OCI-LY1 (cell line): ENCODE data around the gene PRMT7.

Source experiments
- H2AFZ ChIP-seq: fragments of 200-600 bp; sonication (generic), shearing (Covaris generic); 2 replicates; pipeline ENCODE4 v1.6.0; 2014; ENCODE audit warnings: antibody characterized with exemption, mild to moderate bottlenecking, low read length
- H3F3A ChIP-seq: fragments of 200-600 bp; sonication (generic), shearing (Covaris generic); 2 replicates; pipeline ENCODE4 v1.6.0; 2014; ENCODE audit warnings: mild to moderate bottlenecking, antibody characterized with exemption, low read length, moderate library complexity; ENCODE audit not compliant: insufficient read depth
- H3K27ac ChIP-seq: fragments of 200-600 bp; sonication (generic); 2 replicates; pipeline ENCODE4 v1.5.1; 2014; ENCODE audit warnings: low read length, mixed run types, mild to moderate bottlenecking, low read depth; ENCODE audit not compliant: poor library complexity, severe bottlenecking
- H3K27me3 ChIP-seq: fragments of 200-600 bp; sonication (generic); 2 replicates; pipeline ENCODE4 v1.6.0; 2014; ENCODE audit warnings: antibody characterized with exemption, mild to moderate bottlenecking, low read length, moderate library complexity; ENCODE audit not compliant: insufficient read depth
- H3K36me3 ChIP-seq: fragments of 200-600 bp; sonication (generic); 2 replicates; pipeline ENCODE4 v1.6.1; 2014; ENCODE audit warnings: mild to moderate bottlenecking, antibody characterized with exemption, low read length, moderate library complexity, mixed read lengths; ENCODE audit not compliant: insufficient read depth
- H3K4me1 ChIP-seq: fragments of 200-600 bp; sonication (generic); 2 replicates; pipeline ENCODE4 v1.5.1; 2014; ENCODE audit warnings: mild to moderate bottlenecking, low read length, moderate library complexity; ENCODE audit not compliant: insufficient read depth, severe bottlenecking
- H3K4me2 ChIP-seq: fragments of 200-600 bp; sonication (generic), shearing (Covaris generic); 2 replicates; pipeline ENCODE4 v1.6.1; 2014; ENCODE audit warnings: low read length
- H3K4me3 ChIP-seq: fragments of 200-600 bp; sonication (generic); 2 replicates; pipeline ENCODE4 v1.5.1; 2014; ENCODE audit warnings: low read length, low read depth, mild to moderate bottlenecking, mixed read lengths; ENCODE audit not compliant: poor library complexity, severe bottlenecking
- H3K79me2 ChIP-seq: fragments of 200-600 bp; shearing (Covaris generic); 2 replicates; pipeline ENCODE4 v1.6.1; 2016; ENCODE audit warnings: mixed run types, low read length, mixed read lengths; ENCODE audit not compliant: insufficient read depth
- H3K9ac ChIP-seq: fragments of 200-600 bp; sonication (generic), shearing (Covaris generic); 2 replicates; pipeline ENCODE4 v1.6.1; 2014; ENCODE audit warnings: mild to moderate bottlenecking, low read length, mixed read lengths
- H3K9me2 ChIP-seq: fragments of 200-600 bp; sonication (generic), shearing (Covaris generic); 2 replicates; pipeline ENCODE4 v1.6.1; 2014; ENCODE audit warnings: low read depth, mild to moderate bottlenecking, low read length, mixed read lengths
- H3K9me3 ChIP-seq: fragments of 200-600 bp; shearing (Covaris generic); 2 replicates; pipeline ENCODE4 v1.6.1; 2014; ENCODE audit warnings: low read length, mixed read lengths
- H4K20me1 ChIP-seq: fragments of 200-600 bp; sonication (generic), shearing (Covaris generic); 2 replicates; pipeline ENCODE4 v1.6.0; 2016; ENCODE audit warnings: mild to moderate bottlenecking, low read length; ENCODE audit not compliant: insufficient read depth
- CTCF ChIP-seq: fragments of 200-600 bp; sonication (generic), shearing (Covaris generic); IDR thresholded peaks from 2 replicates; pipeline ENCODE4 v1.5.1; 2017; ENCODE audit warnings: mild to moderate bottlenecking, antibody characterized with exemption, low read length, moderate library complexity, mixed read lengths
- EZH2 ChIP-seq: fragments of 200-600 bp; sonication (generic), shearing (Covaris generic); IDR thresholded peaks from 2 replicates; pipeline ENCODE4 v1.8.0; 2017; ENCODE audit warnings: borderline replicate concordance, mixed run types, mild to moderate bottlenecking, antibody characterized with exemption, low read length, moderate library complexity, mixed read lengths

Gene PRMT7

GRCh38 chr16:68367891-68368290, 57.1 kb downstream of the PRMT7 start:
- Histone ChIP-seq H3K27me3 (peaks cover 17% of the 10 kb centered on the region), H3K36me3 (no peaks in the 10 kb centered on the region), H3K9me2 (no peaks in the 10 kb centered on the region), H3K9ac (no peak overlapping the region), H3K27ac (no peak overlapping the region), H3K9me3 (no peaks in the 10 kb centered on the region), H2AFZ (no peak overlapping the region), H3K4me1 (peaks cover 10% of the 10 kb centered on the region), H3K4me3 (no peak overlapping the region), H3F3A (no peaks in the 10 kb centered on the region), H4K20me1 (no peaks in the 10 kb centered on the region), H3K4me2 (no peak overlapping the region), H3K79me2 (no peaks in the 10 kb centered on the region)
- TF ChIP-seq CTCF (no peak), EZH2 (no peak)

- Histone ChIP-seq H3K9ac (no peak overlapping the region), H3K9me3 (no peaks in the 10 kb centered on the region), H3K9me2 (no peaks in the 10 kb centered on the region)
These were observed 57.6 kb downstream of the PRMT7 start for GRCh38 chr16:68368301-68368888.

GRCh38 chr16:68369168-68369567, 58.3 kb downstream of the PRMT7 start:
- no peaks in the 10 kb centered on the region for H3K79me2 ChIP-seq
- TF ChIP-seq CTCF (no peak), EZH2 (no peak)
- no peak overlapping the region for H3K4me2 ChIP-seq
- H3K27ac ChIP-seq, result no peak overlapping the region
- H3K9me3 ChIP-seq, result no peaks in the 10 kb centered on the region
- no peak overlapping the region for H2AFZ ChIP-seq
- H3K4me1 ChIP-seq, result peaks cover 10% of the 10 kb centered on the region
- no peaks in the 10 kb centered on the region for H3F3A ChIP-seq
- H3K36me3 ChIP-seq, result no peaks in the 10 kb centered on the region
- no peaks in the 10 kb centered on the region for H4K20me1 ChIP-seq
- H3K9me2 ChIP-seq, result no peaks in the 10 kb centered on the region
- no peak overlapping the region for H3K9ac ChIP-seq
- peaks cover 17% of the 10 kb centered on the region for H3K27me3 ChIP-seq
- H3K4me3 ChIP-seq, result no peak overlapping the region

More at GRCh38 chr16:68368301-68368888, 57.6 kb downstream of the PRMT7 start:
- Histone ChIP-seq H3F3A (no peaks in the 10 kb centered on the region), H2AFZ (no peak overlapping the region), H3K27me3 (peaks cover 17% of the 10 kb centered on the region), H3K4me1 (peaks cover 10% of the 10 kb centered on the region), H3K79me2 (no peaks in the 10 kb centered on the region), H3K4me2 (no peak overlapping the region), H3K27ac (no peak overlapping the region), H3K4me3 (no peak overlapping the region), H4K20me1 (no peaks in the 10 kb centered on the region), H3K36me3 (no peaks in the 10 kb centered on the region)
- no peak for TF ChIP-seq CTCF
- TF ChIP-seq EZH2, result no peak
